HG02943 (cell line): Measurements from ENCODE around the gene C7orf25.
"Not testable (repeated sequence)": the region's sequence is repeated elsewhere in the genome, so short reads cannot be mapped to it uniquely, and the experiment has no call there.

ENCODE experiments used
- ATAC-seq: cut with Tn5 transposase; IDR thresholded peaks from one replicate; pipeline ENCODE4 v1.9.1; 2021; ENCODE audit warnings: mild to moderate bottlenecking, low read depth, moderate library complexity; ENCODE audit not compliant: unreplicated experiment

The C7orf25 gene

GRCh38 chr7:42930889-42931288 lies 19.0 kb upstream of the C7orf25 start:
- ATAC-seq, result no peak

- ATAC-seq, result no peak
Observed at GRCh38 chr7:42929449-42929848, 17.6 kb upstream of the C7orf25 start.

GRCh38 chr7:42928754-42929153 lies 16.9 kb upstream of the C7orf25 start:
- ATAC-seq, result no peak

GRCh38 chr7:42926204-42926603 lies 14.3 kb upstream of the C7orf25 start:
- no peak for ATAC-seq

DNA sequence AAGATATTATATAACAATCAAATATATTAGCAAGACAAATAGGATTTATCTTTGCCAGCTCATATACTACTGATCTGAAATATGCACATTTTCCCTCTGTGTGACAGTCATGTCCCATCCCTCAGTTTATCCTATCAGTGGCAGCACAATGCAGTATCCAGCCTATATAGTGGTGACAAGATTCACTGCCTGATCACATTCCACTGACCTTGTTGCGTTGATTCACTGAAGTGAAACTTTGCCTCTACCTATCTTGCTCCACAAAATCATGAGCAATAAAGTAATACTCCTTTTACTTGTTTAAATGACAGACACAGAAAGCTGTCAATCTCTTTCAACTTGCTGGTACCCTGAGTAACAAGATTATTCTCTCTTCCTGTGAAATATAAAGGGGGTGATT lies 13.8 kb upstream of the C7orf25 start:
- no peak for ATAC-seq

DNA sequence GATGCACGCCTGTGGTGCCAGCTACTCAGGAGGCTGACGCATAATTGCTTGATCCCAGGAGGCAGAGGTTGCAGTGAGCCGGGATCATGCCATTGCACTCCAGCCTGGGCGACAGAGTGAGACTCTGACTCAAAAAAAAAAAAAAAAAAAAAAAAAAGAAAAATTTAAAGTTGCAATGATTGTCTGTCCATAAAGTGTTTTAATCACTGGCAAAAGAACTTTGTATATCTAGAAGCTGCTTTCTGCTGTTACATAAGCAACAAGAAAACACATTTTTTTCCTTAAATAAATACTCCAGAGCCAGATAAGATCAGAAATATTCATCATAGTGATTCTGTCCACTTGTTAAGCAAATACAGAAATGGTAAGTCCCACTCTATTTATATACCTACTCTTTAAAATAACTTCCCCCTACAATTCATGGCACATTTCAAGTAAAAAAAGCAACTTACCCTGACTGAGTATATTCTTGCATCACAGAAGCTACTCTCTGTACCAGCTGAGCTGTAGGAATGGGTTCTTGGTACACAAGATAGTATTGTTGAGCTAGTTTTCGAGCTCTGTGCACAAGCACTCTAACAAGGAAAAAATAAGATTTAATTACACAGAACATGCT lies 12.5 kb upstream of the C7orf25 start:
- ATAC-seq, result no peak

DNA sequence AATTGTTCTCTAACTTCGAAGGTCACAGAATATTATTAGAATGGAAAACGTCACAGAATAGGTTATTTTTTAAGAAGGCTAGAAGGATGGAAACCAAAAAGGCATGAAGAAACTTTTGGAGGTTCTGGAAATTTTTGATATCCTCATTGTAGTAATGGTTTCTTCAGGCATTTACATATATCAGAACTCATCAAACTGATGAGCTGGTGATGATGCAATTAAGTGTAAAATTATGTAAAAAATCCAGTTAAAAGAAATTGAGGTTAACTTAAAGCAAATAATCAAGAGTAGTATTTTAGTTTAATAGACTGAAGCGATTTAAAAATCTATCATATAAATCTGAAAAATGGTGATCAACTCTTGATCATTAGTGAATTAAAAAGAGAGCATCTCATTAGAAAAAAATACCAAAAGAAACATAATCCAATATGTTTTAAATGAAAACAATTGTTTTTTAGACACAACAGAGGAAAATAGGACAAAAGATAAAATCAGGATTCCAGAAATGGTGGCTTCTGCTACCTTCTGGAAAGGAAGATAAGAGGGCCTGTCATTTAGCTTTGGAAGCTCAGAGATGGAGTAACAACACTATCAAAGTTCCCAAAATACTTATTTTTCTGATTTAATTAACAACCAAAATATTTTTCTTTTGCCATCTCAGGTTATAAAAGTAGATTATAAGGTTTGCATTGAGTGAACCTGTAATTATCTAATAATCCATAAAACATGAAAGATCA lies 10.3 kb upstream of the C7orf25 start:
- ATAC-seq, result no peak

DNA sequence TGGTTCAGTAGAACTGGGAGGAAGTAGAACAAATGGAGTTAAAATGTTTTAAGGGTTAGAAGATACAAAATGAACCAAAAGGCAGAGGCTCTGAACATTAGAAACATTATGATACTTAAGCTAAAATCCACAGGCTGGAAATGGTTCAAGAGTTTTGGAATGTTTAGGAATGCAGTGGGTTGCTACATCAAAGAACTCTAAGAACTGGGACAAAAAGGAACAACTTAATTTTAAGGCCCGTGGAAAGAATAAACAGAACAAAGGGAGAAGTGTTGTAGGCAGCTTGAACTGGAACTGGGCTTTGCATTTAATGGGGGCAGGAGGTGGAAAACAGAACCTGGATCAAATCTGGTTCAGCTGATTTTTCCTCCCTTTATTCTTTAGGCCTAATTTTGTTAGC lies 3.5 kb upstream of the C7orf25 start:
- no peak for ATAC-seq

GRCh38 chr7:42914421-42915045 lies 2.7 kb upstream of the C7orf25 start:
- ATAC-seq, result no peak

DNA sequence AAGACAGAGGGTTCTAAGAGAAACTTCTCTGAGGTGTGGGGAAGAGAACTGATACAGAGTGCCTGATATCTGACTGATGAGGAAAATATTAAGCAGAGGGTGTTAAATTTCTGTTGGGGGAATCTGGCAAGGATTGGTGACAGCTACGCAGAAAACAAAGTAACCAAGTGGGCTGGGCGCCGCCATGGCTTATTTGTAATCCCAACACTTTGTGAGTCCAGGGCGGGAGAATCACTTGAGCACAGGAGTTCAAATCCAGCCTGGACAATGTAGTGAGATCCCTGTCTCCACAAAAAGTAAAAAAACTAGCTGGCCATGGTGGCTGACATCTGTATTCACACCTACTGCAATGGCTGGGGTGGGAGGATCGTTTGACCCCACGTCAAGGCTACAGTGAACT lies 2.1 kb upstream of the C7orf25 start:
- no peak for ATAC-seq

GRCh38 chr7:42913591-42913990 lies 1.7 kb upstream of the C7orf25 start:
- ATAC-seq, result no peak

DNA sequence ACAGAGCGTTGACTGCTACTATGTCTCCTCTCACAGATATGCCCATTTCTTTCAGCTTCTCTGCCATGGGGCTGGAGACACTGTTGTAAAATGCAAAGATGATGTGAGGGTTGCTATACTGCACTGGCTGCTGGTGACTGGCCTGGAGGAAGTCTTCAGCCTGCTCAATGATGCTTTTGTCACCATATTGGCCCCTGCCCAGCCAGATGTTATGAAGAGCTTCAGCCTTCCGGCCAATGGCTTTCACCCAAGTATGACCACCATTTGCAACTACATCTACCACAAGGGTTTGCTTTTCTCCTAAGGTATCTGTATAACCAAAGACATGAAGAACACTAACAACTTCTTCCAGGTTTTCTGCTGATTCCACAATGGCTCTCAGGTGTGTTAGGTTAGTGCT lies 1.6 kb downstream of the C7orf25 start:
- no peak for ATAC-seq

- no peak for ATAC-seq
Observed at GRCh38 chr7:42907316-42907715, 4.6 kb downstream of the C7orf25 start.

- no peak for ATAC-seq
Observed at GRCh38 chr7:42906181-42906580, 5.7 kb downstream of the C7orf25 start.

DNA sequence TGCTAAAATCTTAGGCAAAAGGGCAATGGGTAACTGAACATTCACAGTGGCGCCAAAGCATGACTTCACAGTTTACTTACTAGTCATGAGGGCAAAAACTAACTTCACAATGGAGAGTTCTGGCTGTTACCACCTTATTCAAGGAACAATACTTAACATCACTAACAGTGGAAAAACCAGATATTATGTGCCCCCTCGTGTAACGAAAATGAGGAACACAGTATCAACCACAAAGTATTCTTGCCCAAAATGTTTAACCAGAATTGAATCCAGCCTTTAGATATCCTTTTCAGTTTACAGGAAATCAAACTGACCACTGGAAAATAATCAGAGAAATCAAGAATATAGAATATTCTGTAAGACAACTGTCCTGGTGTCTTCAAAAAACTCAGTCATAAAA lies 9.5 kb downstream of the C7orf25 start:
- ATAC-seq, result no peak

DNA sequence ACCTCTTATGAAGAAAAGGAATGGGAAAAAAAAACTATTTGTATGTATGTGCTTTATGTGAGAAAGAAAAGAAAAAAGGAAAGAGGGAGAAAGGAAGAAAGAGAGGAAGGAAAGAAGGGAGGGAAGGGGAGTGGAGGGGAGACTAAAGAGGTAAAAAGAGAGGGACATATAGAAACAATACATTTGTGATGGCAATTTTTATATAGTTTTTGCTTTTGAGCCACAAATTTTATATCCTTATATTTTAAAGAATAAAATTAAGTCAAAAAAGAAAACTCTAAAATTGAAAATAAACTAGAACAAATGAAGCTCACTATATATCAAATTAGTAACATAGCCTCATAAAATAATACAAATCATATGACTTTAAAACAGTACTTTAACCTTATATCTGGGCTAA lies 11.0 kb downstream of the C7orf25 start:
- ATAC-seq, result no peak

DNA sequence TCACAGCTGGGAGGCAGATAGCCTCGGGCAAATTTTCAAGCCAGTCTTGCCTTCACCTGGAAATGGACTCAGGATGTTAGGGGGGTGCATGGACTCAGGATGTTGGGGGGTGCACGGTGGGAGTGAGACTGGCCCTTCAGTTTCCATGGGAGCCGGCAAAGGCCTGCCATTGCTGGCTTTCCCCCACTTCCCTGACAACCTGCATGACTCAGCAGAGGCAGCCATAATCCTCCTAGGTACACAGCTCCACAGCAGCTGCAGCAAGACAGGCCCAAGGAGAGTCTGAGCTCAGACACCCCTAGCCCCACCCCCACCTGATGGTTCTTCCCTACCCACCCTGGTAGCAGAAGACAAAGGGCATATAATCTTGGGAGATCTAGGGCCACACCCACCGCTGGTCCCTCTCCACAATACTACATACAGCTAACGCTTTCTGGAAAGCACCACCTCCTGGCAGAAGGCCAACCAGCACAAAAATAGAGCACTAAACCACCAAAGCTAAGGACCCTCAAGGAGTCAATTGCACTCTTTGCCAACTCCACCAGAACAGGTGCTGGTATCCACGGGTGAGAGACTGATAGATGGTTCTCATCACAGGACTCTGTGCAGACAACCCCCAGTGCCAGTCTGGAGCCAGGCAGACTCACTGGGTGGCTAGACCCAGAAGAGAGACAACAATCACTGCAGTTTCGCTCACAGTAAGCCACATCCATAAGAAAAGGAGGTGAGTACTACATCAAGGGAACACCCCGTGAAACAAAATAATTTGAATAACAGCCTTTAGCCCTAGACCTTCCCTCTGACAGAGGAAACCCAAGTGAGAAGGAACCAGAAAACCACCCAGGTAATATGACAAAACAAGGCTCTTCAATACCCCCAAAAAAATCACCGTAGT lies 18.3 kb downstream of the C7orf25 start:
- ATAC-seq, result no peak

- ATAC-seq, result no peak
Observed at GRCh38 chr7:42886893-42887505, 24.9 kb downstream of the C7orf25 start.

- no peak for ATAC-seq
Observed at GRCh38 chr7:42886129-42886528, 25.7 kb downstream of the C7orf25 start.

DNA sequence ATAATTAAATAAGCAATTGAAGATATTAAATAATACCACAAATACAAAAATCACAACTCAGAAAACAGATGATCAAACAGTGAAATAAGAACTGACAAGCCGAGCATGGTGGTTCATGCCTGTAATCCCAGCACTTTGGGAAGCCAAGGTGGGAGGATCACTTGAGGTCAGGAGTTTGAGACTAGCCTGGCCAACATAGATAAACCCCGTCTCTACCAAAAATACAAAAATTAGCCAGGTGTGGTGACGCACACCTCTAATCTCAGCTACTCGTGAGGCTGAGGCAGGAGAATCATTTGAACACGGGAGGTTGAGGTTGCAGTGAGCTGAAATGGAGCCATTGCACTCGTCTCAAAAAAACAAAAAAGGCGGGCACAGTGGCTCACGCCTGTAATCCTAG lies 26.7 kb downstream of the C7orf25 start:
- not testable (repeated sequence) for ATAC-seq

GRCh38 chr7:42883950-42884349 lies 27.9 kb downstream of the C7orf25 start:
- ATAC-seq, result peak; percentile 46
